Upper lobe of left lung (tissue), 4 donors: ENCODE measurements around the gene FSTL5.

Experiments used
- EP300 ChIP-seq, 4 donors: sonication (generic); formaldehyde crosslinking; IDR thresholded peaks; one replicate each; pipeline ENCODE4 v1.5.1; 2017; ENCODE audit warnings: antibody characterized with exemption in 4 of 4, control low read depth in 2 of 4
- POLR2A ChIP-seq, 4 donors: fragments of 450-650 bp; IDR thresholded peaks; one replicate each; pipeline ENCODE4 v1.5.1; 2016 to 2017; ENCODE audit warnings: antibody characterized with exemption in 4 of 4, mild to moderate bottlenecking in 2 of 4
- POLR2AphosphoS5 ChIP-seq, 2 donors: sonication (generic); formaldehyde crosslinking; IDR thresholded peaks; one replicate each; pipeline ENCODE4 v1.5.1; 2017; ENCODE audit warnings: antibody characterized with exemption in 2 of 2

- TF ChIP-seq POLR2AphosphoS5 (IDR thresholded peaks at IDR 0.05) (no peak), POLR2A (IDR thresholded peaks at IDR 0.05) (no peak), EP300 (IDR thresholded peaks at IDR 0.05) (no peak)
Observed at GRCh38 chr4:161585011-161585410, 578.8 kb downstream of the FSTL5 start.
